ENCODE results near the gene MAG. TPM values are rescaled to one million over a fixed set of nuclear protein-coding genes. Genes with fewer than 3 reads are reported as not detected.

The MAG gene
- polyA plus RNA-seq, 1 donor: 0.33 TPM

- DNase-seq (ENCODE audit: low read depth): no peak
These were observed 7.8 kb downstream of the MAG start for GRCh38 chr19:35299523-35300338.

- DNase-seq (ENCODE audit: low read depth): no peak
These were observed 8.3 kb downstream of the MAG start for GRCh38 chr19:35300339-35300649.

GRCh38 chr19:35301961-35302360, 10.0 kb downstream of the MAG start:
- DNase-seq (ENCODE audit: low read depth): no peak

- DNase-seq (ENCODE audit: low read depth): no peak
These were observed 10.5 kb downstream of the MAG start for GRCh38 chr19:35302446-35302845.

GRCh38 chr19:35303357-35303915, 11.5 kb downstream of the MAG start:
- no peak for DNase-seq (ENCODE audit: low read depth)

- DNase-seq (ENCODE audit: low read depth): no peak
These were observed 12.1 kb downstream of the MAG start for GRCh38 chr19:35304036-35304435.

- no peak for DNase-seq (ENCODE audit: low read depth)
These were observed 13.2 kb downstream of the MAG start for GRCh38 chr19:35305181-35305580.

- no peak for DNase-seq (ENCODE audit: low read depth)
These were observed 14.7 kb downstream of the MAG start for GRCh38 chr19:35306473-35307246.

GRCh38 chr19:35307931-35308330, 16.0 kb downstream of the MAG start:
- peak; percentile 11 for DNase-seq (ENCODE audit: low read depth)

- no peak for DNase-seq (ENCODE audit: low read depth)
These were observed 16.9 kb downstream of the MAG start for GRCh38 chr19:35308910-35309309.

- DNase-seq (ENCODE audit: low read depth): no peak
These were observed 17.7 kb downstream of the MAG start for GRCh38 chr19:35309481-35310279.

- DNase-seq (ENCODE audit: low read depth): no peak
These were observed 18.4 kb downstream of the MAG start for GRCh38 chr19:35310331-35310730.

GRCh38 chr19:35310811-35311465, 19.0 kb downstream of the MAG start:
- no peak for DNase-seq (ENCODE audit: low read depth)

GRCh38 chr19:35311901-35312665, 20.1 kb downstream of the MAG start:
- DNase-seq (ENCODE audit: low read depth): no peak

- no peak for DNase-seq (ENCODE audit: low read depth)
These were observed 21.6 kb downstream of the MAG start for GRCh38 chr19:35313587-35313986.

GRCh38 chr19:35314031-35314430, 22.1 kb downstream of the MAG start:
- no peak for DNase-seq (ENCODE audit: low read depth)

- DNase-seq (ENCODE audit: low read depth): no peak
These were observed 23.0 kb downstream of the MAG start for GRCh38 chr19:35314858-35315470.

- no peak for DNase-seq (ENCODE audit: low read depth)
These were observed 23.9 kb downstream of the MAG start for GRCh38 chr19:35315883-35316282.

GRCh38 chr19:35316560-35316959, 24.6 kb downstream of the MAG start:
- no peak for DNase-seq (ENCODE audit: low read depth)

- DNase-seq (ENCODE audit: low read depth): no peak
These were observed 25.6 kb downstream of the MAG start for GRCh38 chr19:35317464-35318043.

All from forelimb muscle (tissue), 1 donor.